BLaER1 (cell line): Measurements from ENCODE around the gene CLDN12.

Source experiments
- H3K27ac ChIP-seq: shearing (Covaris generic); formaldehyde crosslinking; 2 replicates; pipeline ENCODE4 v1.8.1; 2022
- H3K27me3 ChIP-seq: shearing (Covaris generic); formaldehyde crosslinking; 2 replicates; pipeline ENCODE4 v1.8.1; 2022
- H3K36me3 ChIP-seq: shearing (Covaris generic); formaldehyde crosslinking; 2 replicates; pipeline ENCODE4 v1.8.1; 2022
- H3K4me1 ChIP-seq: shearing (Covaris generic); formaldehyde crosslinking; 2 replicates; pipeline ENCODE4 v1.8.1; 2022
- H3K4me2 ChIP-seq: shearing (Covaris generic); formaldehyde crosslinking; 2 replicates; pipeline ENCODE4 v1.8.1; 2022
- H3K4me3 ChIP-seq: shearing (Covaris generic); formaldehyde crosslinking; 2 replicates; pipeline ENCODE4 v1.8.1; 2022
- H3K9ac ChIP-seq: shearing (Covaris generic); formaldehyde crosslinking; 2 replicates; pipeline ENCODE4 v1.8.1; 2022
- H3K9me3 ChIP-seq: shearing (Covaris generic); formaldehyde crosslinking; 2 replicates; pipeline ENCODE4 v1.8.1; 2022
- H4K20me1 ChIP-seq: shearing (Covaris generic); formaldehyde crosslinking; 2 replicates; pipeline ENCODE4 v1.8.1; 2022
- Cebpa-rat ChIP-seq: shearing (Covaris generic); IDR thresholded peaks from 2 replicates; pipeline ENCODE4 v1.8.1; 2022

CLDN12 gene

GRCh38 chr7:90425376-90425775, 22.1 kb downstream of the CLDN12 start:
- no peaks in the 10 kb centered on the region for H3K27me3 ChIP-seq
- H3K4me1 ChIP-seq = no peaks in the 10 kb centered on the region
- H3K9me3 ChIP-seq = no peaks in the 10 kb centered on the region
- H3K4me3 ChIP-seq = no peak overlapping the region
- H3K36me3 ChIP-seq = no peaks in the 10 kb centered on the region
- no peak overlapping the region for H3K27ac ChIP-seq
- H4K20me1 ChIP-seq = no peaks in the 10 kb centered on the region
- H3K9ac ChIP-seq = no peak overlapping the region
- no peak overlapping the region for H3K4me2 ChIP-seq
- TF ChIP-seq Cebpa-rat = no peak

- H4K20me1 ChIP-seq = no peaks in the 10 kb centered on the region
- peaks cover 21% of the 10 kb centered on the region for H3K9me3 ChIP-seq
- TF ChIP-seq Cebpa-rat = no peak
- H3K27ac ChIP-seq = no peak overlapping the region
- H3K9ac ChIP-seq = no peak overlapping the region
- no peak overlapping the region for H3K4me2 ChIP-seq
- H3K4me3 ChIP-seq = no peak overlapping the region
- H3K4me1 ChIP-seq = no peaks in the 10 kb centered on the region
- H3K27me3 ChIP-seq = no peaks in the 10 kb centered on the region
- H3K36me3 ChIP-seq = no peaks in the 10 kb centered on the region
Measured at GRCh38 chr7:90430614-90431460, 27.6 kb downstream of the CLDN12 start.

- no peak overlapping the region for H3K9ac ChIP-seq
- H3K36me3 ChIP-seq = no peaks in the 10 kb centered on the region
- H4K20me1 ChIP-seq = no peaks in the 10 kb centered on the region
- H3K4me1 ChIP-seq = no peaks in the 10 kb centered on the region
- no peak overlapping the region for H3K4me2 ChIP-seq
- H3K9me3 ChIP-seq = peaks cover 26% of the 10 kb centered on the region
- H3K27me3 ChIP-seq = no peaks in the 10 kb centered on the region
- no peak overlapping the region for H3K27ac ChIP-seq
- H3K4me3 ChIP-seq = no peak overlapping the region
- no peak for TF ChIP-seq Cebpa-rat
Measured at GRCh38 chr7:90432752-90433151, 29.5 kb downstream of the CLDN12 start.

- Histone ChIP-seq H3K36me3 (no peaks in the 10 kb centered on the region), H3K4me2 (no peak overlapping the region), H3K4me3 (no peak overlapping the region), H4K20me1 (no peaks in the 10 kb centered on the region), H3K9me3 (peaks cover 30% of the 10 kb centered on the region), H3K4me1 (no peaks in the 10 kb centered on the region), H3K27me3 (no peaks in the 10 kb centered on the region), H3K9ac (no peak overlapping the region), H3K27ac (no peak overlapping the region)
- no peak for TF ChIP-seq Cebpa-rat
Measured at GRCh38 chr7:90433221-90433620, 30.0 kb downstream of the CLDN12 start.

- Histone ChIP-seq H3K27ac (no peak overlapping the region), H3K36me3 (no peaks in the 10 kb centered on the region), H3K9ac (no peak overlapping the region), H3K27me3 (no peaks in the 10 kb centered on the region), H3K9me3 (no peaks in the 10 kb centered on the region), H3K4me2 (no peak overlapping the region), H3K4me3 (no peak overlapping the region), H4K20me1 (no peaks in the 10 kb centered on the region), H3K4me1 (no peaks in the 10 kb centered on the region)
- no peak for TF ChIP-seq Cebpa-rat
Measured at GRCh38 chr7:90445633-90446032, 42.4 kb downstream of the CLDN12 start.

- H3K4me3 ChIP-seq = no peak overlapping the region
- TF ChIP-seq Cebpa-rat = no peak
- H3K4me2 ChIP-seq = no peak overlapping the region
- H3K9ac ChIP-seq = no peak overlapping the region
- no peaks in the 10 kb centered on the region for H3K36me3 ChIP-seq
- no peaks in the 10 kb centered on the region for H4K20me1 ChIP-seq
- no peaks in the 10 kb centered on the region for H3K9me3 ChIP-seq
- no peaks in the 10 kb centered on the region for H3K4me1 ChIP-seq
- H3K27me3 ChIP-seq = no peaks in the 10 kb centered on the region
- no peak overlapping the region for H3K27ac ChIP-seq
Measured at GRCh38 chr7:90446137-90446899, 43.1 kb downstream of the CLDN12 start.

- no peak for TF ChIP-seq Cebpa-rat
- Histone ChIP-seq H3K9ac (no peak overlapping the region), H4K20me1 (no peaks in the 10 kb centered on the region), H3K36me3 (no peaks in the 10 kb centered on the region), H3K9me3 (no peaks in the 10 kb centered on the region), H3K4me1 (no peaks in the 10 kb centered on the region), H3K4me2 (no peak overlapping the region), H3K4me3 (no peak overlapping the region), H3K27me3 (no peaks in the 10 kb centered on the region), H3K27ac (no peak overlapping the region)
Measured at GRCh38 chr7:90453259-90453891, 50.1 kb downstream of the CLDN12 start.

GRCh38 chr7:90453931-90454330, 50.7 kb downstream of the CLDN12 start:
- no peak for TF ChIP-seq Cebpa-rat
- H3K4me2 ChIP-seq = no peak overlapping the region
- no peaks in the 10 kb centered on the region for H3K4me1 ChIP-seq
- H3K27me3 ChIP-seq = no peaks in the 10 kb centered on the region
- no peak overlapping the region for H3K9ac ChIP-seq
- H3K36me3 ChIP-seq = no peaks in the 10 kb centered on the region
- H3K27ac ChIP-seq = no peak overlapping the region
- no peaks in the 10 kb centered on the region for H4K20me1 ChIP-seq
- H3K4me3 ChIP-seq = no peak overlapping the region
- no peaks in the 10 kb centered on the region for H3K9me3 ChIP-seq

- H3K4me2 ChIP-seq = no peak overlapping the region
- H3K9ac ChIP-seq = no peak overlapping the region
- no peak overlapping the region for H3K4me3 ChIP-seq
Measured at GRCh38 chr7:90455163-90456030, 52.1 kb downstream of the CLDN12 start.

More at GRCh38 chr7:90455163-90456030, 52.1 kb downstream of the CLDN12 start:
- no peak for TF ChIP-seq Cebpa-rat
- no peaks in the 10 kb centered on the region for H3K9me3 ChIP-seq
- H3K4me1 ChIP-seq = no peaks in the 10 kb centered on the region
- H3K36me3 ChIP-seq = no peaks in the 10 kb centered on the region
- H3K27me3 ChIP-seq = no peaks in the 10 kb centered on the region
- no peaks in the 10 kb centered on the region for H4K20me1 ChIP-seq
- H3K27ac ChIP-seq = no peak overlapping the region
